ENCODE measurements around the gene KIF25.

GRCh38 chr6:168015482-168016175, 18.2 kb downstream of the KIF25 start:
- TF ChIP-seq EZH2 (IDR thresholded peaks at IDR 0.05; ENCODE audit: borderline replicate concordance, low read depth, low read length, poor library complexity, severe bottlenecking) (no peak), CTCF (conservative IDR thresholded peaks at IDR 0.05; ENCODE audit: low read depth, low read length) (no peak)
